HepG2 (cell line): ENCODE results near the gene SPTBN5. TPM values are rescaled to one million over a fixed set of nuclear protein-coding genes. Genes with fewer than 3 reads are reported as not detected.

ENCODE experiments used
- ATAC-seq: fragments of 200-7000 bp; cut with Tn5 transposase; 3 replicates; pipeline ENCODE4 v1.9.1; 2020; ENCODE audit warnings: mild to moderate bottlenecking, moderate library complexity
- BruUV-seq: library from RNA; stranded (reverse); fragments of 400-500 nt; replicated peaks from 2 replicates; lab custom pipeline; 2021; lab: Mats Ljungman, UMichigan
- CTCF ChIA-PET: fragments of 300-600 bp; formaldehyde crosslinking; extraction: SDS; loops from one replicate; lab custom pipeline; 2021; ENCODE audit warnings: low total read pairs, inconsistent platforms, low intra/inter-chr PET ratio; lab: Yijun Ruan, JAX
- POLR2A ChIA-PET: fragments of 350-600 bp; sonication (Branson Sonifier 250); formaldehyde crosslinking; loops from one replicate; lab custom pipeline; 2020; ENCODE audit warnings: antibody characterized with exemption, inconsistent platforms; lab: Yijun Ruan, JAX
- DNase-seq: peaks from one replicate; pipeline ENCODE4 v3.0.0-alpha.2; 2015; ENCODE audit warnings: low spot score
- FAIRE-seq: peaks from 3 replicates; lab custom pipeline; 2011; peaks lifted over from hg19 to GRCh38; lab: Jason Lieb, UNC
- H2AFZ ChIP-seq: one replicate; pipeline ENCODE4 v1.6.1; 2011; ENCODE audit warnings: low read length, inconsistent platforms
- H3K27ac ChIP-seq: fragments of 300-600 bp; 3 replicates; pipeline ENCODE4 v1.8.0; 2011; ENCODE audit warnings: mixed run types, mild to moderate bottlenecking, mixed read lengths, low read length, inconsistent platforms; ENCODE audit not compliant: insufficient read depth; ENCODE audit errors: extremely low read length
- H3K27me3 ChIP-seq, 2 experiments: fragments of 200-600 bp in 1 of 2; 2 replicates in 1 of 2; 3 replicates in 1 of 2; pipeline versions ENCODE4 v1.6.0 to v1.8.0; 2011; ENCODE audit warnings: low read length in 2 of 2, mild to moderate bottlenecking in 2 of 2, moderate library complexity in 2 of 2, inconsistent platforms in 1 of 2; ENCODE audit not compliant: insufficient read depth in 2 of 2, control insufficient read depth in 1 of 2
- H3K36me3 ChIP-seq, 2 experiments: fragments of 200-600 bp in 1 of 2; replicated peaks in 1 of 2; 2 replicates in 1 of 2; 3 replicates in 1 of 2; pipeline versions ENCODE4 v1.5.1 to v1.8.0; 2011; ENCODE audit warnings: low read length in 2 of 2, inconsistent platforms in 1 of 2; ENCODE audit not compliant: insufficient read depth in 2 of 2, control insufficient read depth in 1 of 2
- H3K4me1 ChIP-seq: 2 replicates; pipeline ENCODE4 v1.5.1; 2012; ENCODE audit warnings: low read length, inconsistent platforms; ENCODE audit not compliant: insufficient read depth
- H3K4me2 ChIP-seq: 2 replicates; pipeline ENCODE4 v1.6.0; 2011; ENCODE audit warnings: low read depth, low read length, inconsistent platforms
- H3K4me3 ChIP-seq, 3 experiments: fragments of 200-600 bp in 1 of 3; sonication (generic), shearing (Covaris generic) in 1 of 3; replicated peaks in 1 of 3; 2 replicates each; pipeline ENCODE4 v1.5.1; 2011 to 2016; ENCODE audit warnings: low read length in 3 of 3, inconsistent platforms in 2 of 3, low read depth in 2 of 3, mild to moderate bottlenecking in 2 of 3, control low read depth in 1 of 3, mixed read lengths in 1 of 3; ENCODE audit not compliant: insufficient read depth in 1 of 3
- H3K79me2 ChIP-seq: one replicate; pipeline ENCODE4 v1.6.1; 2011; ENCODE audit warnings: low read length, inconsistent platforms; ENCODE audit not compliant: insufficient read depth
- H3K9ac ChIP-seq: 2 replicates; pipeline ENCODE4 v1.6.0; 2011; ENCODE audit warnings: mild to moderate bottlenecking, low read depth, low read length, inconsistent platforms; ENCODE audit not compliant: insufficient read depth
- H3K9me3 ChIP-seq: 2 replicates; pipeline ENCODE4 v1.5.1; 2012; ENCODE audit warnings: mild to moderate bottlenecking, low read length
- H4K20me1 ChIP-seq: 2 replicates; pipeline ENCODE4 v1.6.0; 2011; ENCODE audit warnings: inconsistent platforms, mild to moderate bottlenecking, low read length, moderate library complexity; ENCODE audit not compliant: insufficient read depth
- HNRNPL ChIP-seq: fragments of 200-400 bp; formaldehyde crosslinking; IDR thresholded peaks from 2 replicates; pipeline ENCODE4 v1.6.1; 2017; ENCODE audit warnings: mild to moderate bottlenecking, low read depth, low read length
- IKZF4 ChIP-seq: sonication (generic); formaldehyde crosslinking; IDR thresholded peaks from 2 replicates; pipeline ENCODE4 v1.5.1; 2020; ENCODE audit warnings: borderline replicate concordance, mild to moderate bottlenecking, low read depth, missing genetic modification reagents; ENCODE audit errors: not compliant biosample characterization
- MAZ ChIP-seq, 2 experiments: sonication (generic) in 1 of 2; formaldehyde crosslinking in 1 of 2; IDR thresholded peaks; 2 replicates each; pipeline versions ENCODE4 v1.5.0 to v1.6.1; 2012 to 2020; ENCODE audit warnings: low read depth in 2 of 2, mild to moderate bottlenecking in 2 of 2, borderline replicate concordance in 1 of 2, improper control_type of control experiment in 1 of 2, low read length in 1 of 2, missing genetic modification reagents in 1 of 2, moderate library complexity in 1 of 2
- PAX8 ChIP-seq: sonication (generic); formaldehyde crosslinking; IDR thresholded peaks from 2 replicates; pipeline ENCODE4 v1.8.0; 2022; ENCODE audit warnings: mild to moderate bottlenecking, missing genetic modification reagents, borderline replicate concordance
- SMARCC2 ChIP-seq: fragments of 450-650 bp; IDR thresholded peaks from 2 replicates; pipeline ENCODE4 v1.6.1; 2017; ENCODE audit warnings: antibody characterized with exemption, mild to moderate bottlenecking
- SOX5 ChIP-seq: IDR thresholded peaks from 2 replicates; pipeline ENCODE4 v1.6.1; 2016; ENCODE audit warnings: borderline replicate concordance
- THYN1 ChIP-seq: sonication (generic); formaldehyde crosslinking; IDR thresholded peaks from 2 replicates; pipeline ENCODE4 v1.8.1; 2023; ENCODE audit warnings: low read depth, mild to moderate bottlenecking, moderate library complexity, missing genetic modification reagents, borderline replicate concordance
- TSC22D2 ChIP-seq: sonication (generic); formaldehyde crosslinking; IDR thresholded peaks from 2 replicates; pipeline ENCODE4 v1.5.1; 2020; ENCODE audit warnings: missing genetic modification reagents, mild to moderate bottlenecking, borderline replicate concordance
- ZFP41 ChIP-seq: sonication (generic); formaldehyde crosslinking; IDR thresholded peaks from 2 replicates; pipeline ENCODE4 v1.4.0; 2020; ENCODE audit warnings: mild to moderate bottlenecking, missing genetic modification reagents, borderline replicate concordance
- ZFY ChIP-seq: sonication (generic); formaldehyde crosslinking; IDR thresholded peaks from 2 replicates; pipeline ENCODE4 v1.4.0; 2020; ENCODE audit warnings: missing genetic modification reagents
- ZNF614 ChIP-seq: IDR thresholded peaks from 2 replicates; pipeline ENCODE4 v1.6.1; 2018; ENCODE audit warnings: missing biosample characterization, missing genetic modification reagents, inconsistent platforms, borderline replicate concordance
- ZNF709 ChIP-seq: sonication (generic); formaldehyde crosslinking; IDR thresholded peaks from 2 replicates; pipeline ENCODE4 v1.5.0; 2020; ENCODE audit warnings: mild to moderate bottlenecking, missing genetic modification reagents
- ZNF776 ChIP-seq: sonication (generic); formaldehyde crosslinking; IDR thresholded peaks from 2 replicates; pipeline ENCODE4 v1.4.0; 2020; ENCODE audit warnings: mild to moderate bottlenecking, missing genetic modification reagents
- WGBS: methylation state at CpG from one replicate; pipeline ENCODE4 v1.1.6; 2017; ENCODE audit warnings: low lambda C conversion rate; 5-methylcytosine and 5-hydroxymethylcytosine counted together
- in situ Hi-C: cut with HindIII; loops from 2 replicates; pipeline ENCODE4 v1.10.0; 2017; ENCODE audit warnings: low pct_unique_long_range_greater_than_20kb; ENCODE audit not compliant: extremely low pct_ligation_motif_present
- intact Hi-C: fragments of 100-400 bp; cut with micrococcal nuclease; formaldehyde crosslinking; loops from one replicate; pipeline ENCODE4 v1.10.0; 2022; ENCODE audit not compliant: unreplicated experiment
- polyA plus RNA-seq, 8 experiments: library from polyadenylated mRNA; depleted of rRNA in 3 of 8; stranded (reverse) in 7 of 8; unstranded in 1 of 8; fragments of >200 nt; fragmentation: Illumina TruSeq in 4 of 8; extraction: Trizol in 4 of 8; gene quantifications; 2 replicates each; pipeline versions ENCODE4 v1.2.1 to v1.2.3, GENCODE V29; 2011 to 2016; ENCODE audit warnings: low read depth in 4 of 8, missing spikeins in 1 of 8, mixed read lengths in 1 of 8; ENCODE audit not compliant: insufficient read depth in 1 of 8
- total RNA-seq, 5 experiments: library from RNA; depleted of rRNA; stranded (reverse); fragments of >200 nt; fragmentation: Illumina TruSeq; extraction: Trizol; gene quantifications; 2 replicates each; pipeline ENCODE4 v1.2.3, GENCODE V29; 2016; ENCODE audit warnings: low read depth in 1 of 5
- TF ChIP-seq, protein P1 (sequence below), 2 experiments: sonication (generic) in 1 of 2; formaldehyde crosslinking in 1 of 2; IDR thresholded peaks; 2 replicates each; pipeline versions ENCODE4 v1.6.1 to v1.9.0; 2014 to 2022; ENCODE audit warnings: antibody characterized with exemption in 1 of 2, borderline replicate concordance in 1 of 2, inconsistent platforms in 1 of 2, low read depth in 1 of 2, missing genetic modification reagents in 1 of 2

Gene SPTBN5
- total and polyA plus RNA-seq, 2 of the 13 experiments (the other 11 are each of a cell fraction or from before 2014, with no cell fraction given) = 0.01 to 0.07 TPM

DNA sequence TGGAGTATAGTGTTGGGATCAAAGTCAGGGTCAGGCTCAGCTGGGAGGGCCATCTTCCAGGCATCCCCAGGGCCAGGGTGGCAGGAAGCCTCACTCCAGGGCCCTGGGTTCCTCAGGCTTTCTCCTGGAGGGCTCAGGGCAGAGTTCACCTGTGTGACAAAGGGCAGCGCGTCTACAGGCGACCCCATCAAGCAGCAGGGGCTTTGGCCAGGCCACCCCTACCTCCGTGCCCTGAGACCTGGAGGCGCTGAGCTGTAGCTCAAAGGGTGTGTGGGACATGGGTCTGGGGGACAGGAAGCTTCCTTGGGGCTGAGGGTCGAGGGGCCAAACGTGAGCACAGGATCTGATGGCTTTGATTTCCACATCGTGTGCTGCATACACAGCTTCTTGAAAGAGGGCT lies 12.8 kb downstream of the SPTBN5 start:
- POLR2A ChIA-PET = interaction anchor here (1.4 kb wide), 1 partner anchor 11 kb away, joined by 3 read pairs; no protein-coding TSS in a partner anchor

GRCh38 chr15:41880156-41880877 lies 13.5 kb downstream of the SPTBN5 start:
- Histone ChIP-seq H3K4me2 (no peak overlapping the region), H3K79me2 (no peaks in the 10 kb centered on the region), H3K36me3 (no peaks in the 10 kb centered on the region), H3K4me3 (no peak overlapping the region), H3K27me3 (peaks cover 12 to 61% of the 10 kb centered on the region in 2 experiments; a peak in 4 of 5 replicates), H3K27ac (no peak overlapping the region), H4K20me1 (0 out of 2 replicates have a peak, but pooled peaks cover 3% of the 10 kb centered on the region), H3K4me1 (peaks cover 17% of the 10 kb centered on the region; the same call in 1 of the 2 replicates), H2AFZ (no peak overlapping the region), H3K9ac (no peak overlapping the region), H3K9me3 (no peaks in the 10 kb centered on the region)
- FAIRE-seq (no peak), ATAC-seq (no peak), DNase-seq (no peak)
- BruUV-seq = no TSS peak
- CTCF ChIA-PET = no interaction called here
- in situ Hi-C loops = no loop called here
- WGBS = 37% methylated on average over 5 of the region's 10 CpGs
- intact Hi-C loops = no loop called here
- POLR2A ChIA-PET = interaction anchor here (1.4 kb wide), 1 partner anchor 12 kb away, joined by 3 read pairs; no protein-coding TSS in a partner anchor
- TF ChIP-seq ZFP41 (CRISPR knock-in tag) (no peak), ZNF709 (CRISPR knock-in tag) (no peak), HNRNPL (no peak), SMARCC2 (no peak), THYN1 (CRISPR knock-in tag) (no peak), SOX5 (CRISPR knock-in tag) (no peak)
- TF ChIP-seq, protein P1, sequence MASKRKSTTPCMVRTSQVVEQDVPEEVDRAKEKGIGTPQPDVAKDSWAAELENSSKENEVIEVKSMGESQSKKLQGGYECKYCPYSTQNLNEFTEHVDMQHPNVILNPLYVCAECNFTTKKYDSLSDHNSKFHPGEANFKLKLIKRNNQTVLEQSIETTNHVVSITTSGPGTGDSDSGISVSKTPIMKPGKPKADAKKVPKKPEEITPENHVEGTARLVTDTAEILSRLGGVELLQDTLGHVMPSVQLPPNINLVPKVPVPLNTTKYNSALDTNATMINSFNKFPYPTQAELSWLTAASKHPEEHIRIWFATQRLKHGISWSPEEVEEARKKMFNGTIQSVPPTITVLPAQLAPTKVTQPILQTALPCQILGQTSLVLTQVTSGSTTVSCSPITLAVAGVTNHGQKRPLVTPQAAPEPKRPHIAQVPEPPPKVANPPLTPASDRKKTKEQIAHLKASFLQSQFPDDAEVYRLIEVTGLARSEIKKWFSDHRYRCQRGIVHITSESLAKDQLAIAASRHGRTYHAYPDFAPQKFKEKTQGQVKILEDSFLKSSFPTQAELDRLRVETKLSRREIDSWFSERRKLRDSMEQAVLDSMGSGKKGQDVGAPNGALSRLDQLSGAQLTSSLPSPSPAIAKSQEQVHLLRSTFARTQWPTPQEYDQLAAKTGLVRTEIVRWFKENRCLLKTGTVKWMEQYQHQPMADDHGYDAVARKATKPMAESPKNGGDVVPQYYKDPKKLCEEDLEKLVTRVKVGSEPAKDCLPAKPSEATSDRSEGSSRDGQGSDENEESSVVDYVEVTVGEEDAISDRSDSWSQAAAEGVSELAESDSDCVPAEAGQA (IDR thresholded peaks at IDR 0.05; ENCODE audit: low read depth) = no peak
- TF ChIP-seq, protein P1 (CRISPR knock-in tag; IDR thresholded peaks at IDR 0.05; ENCODE audit: borderline replicate concordance) = no peak

More for the DNA sequence above, 12.8 kb downstream of the SPTBN5 start:
- FAIRE-seq (no peak), ATAC-seq (no peak)
- BruUV-seq = no TSS peak
- Histone ChIP-seq H3K4me2 (peak overlapping the region; percentile 18; the same call in 1 of the 2 replicates), H3K4me3 (peak overlapping the region in 1 of 3 experiments; percentile 21; a peak in 1 of 6 replicates), H3K27ac (no peak overlapping the region), H3K36me3 (no peaks in the 10 kb centered on the region), H2AFZ (no peak overlapping the region), H3K4me1 (peaks cover 17% of the 10 kb centered on the region; the same call in 1 of the 2 replicates), H3K9me3 (no peaks in the 10 kb centered on the region), H3K9ac (no peak overlapping the region), H4K20me1 (0 out of 2 replicates have a peak, but pooled peaks cover 3% of the 10 kb centered on the region), H3K79me2 (no peaks in the 10 kb centered on the region)
- intact Hi-C loops = no loop called here
- CTCF ChIA-PET = no interaction called here
- TF ChIP-seq ZNF776 (CRISPR knock-in tag) (no peak), ZNF614 (CRISPR knock-in tag) (no peak), PAX8 (CRISPR knock-in tag) (no peak), ZFY (0 out of 2 replicates have a peak, but pooled peaks have one; percentile 14), MAZ (IDR thresholded peaks at IDR 0.05; ENCODE audit: borderline replicate concordance, low read depth, low read length) (no peak), MAZ (CRISPR knock-in tag; IDR thresholded peaks at IDR 0.05; ENCODE audit: low read depth) (no peak), TSC22D2 (no peak), IKZF4 (no peak)
- TF ChIP-seq, all 625 proteins: peak for 1
- WGBS = 15% methylated on average over 6 of the region's 8 CpGs
- no peak for DNase-seq
- in situ Hi-C loops = no loop called here
- peaks cover 12 to 60% of the 10 kb centered on the region in 2 experiments; a peak in 4 of 5 replicates for H3K27me3 ChIP-seq
